IPS-18c (cell line): ENCODE measurements around the gene ADCY5.

Experiments used
- H3K4me3 ChIP-seq: 2 replicates; pipeline ENCODE4 v1.7.0; 2013; ENCODE audit warnings: low read depth, mild to moderate bottlenecking, low read length, moderate library complexity; ENCODE audit not compliant: insufficient read depth
- H3K9me3 ChIP-seq: one replicate; pipeline ENCODE4 v1.6.1; 2013; ENCODE audit warnings: mild to moderate bottlenecking, low read length, moderate library complexity; ENCODE audit not compliant: control insufficient read depth, insufficient read depth

ADCY5 gene

GRCh38 chr3:123286308-123287023, 162.4 kb downstream of the ADCY5 start:
- Histone ChIP-seq H3K9me3 (peaks cover 5% of the 10 kb centered on the region), H3K4me3 (no peak overlapping the region)

- Histone ChIP-seq H3K4me3 (no peak overlapping the region), H3K9me3 (peaks cover 2% of the 10 kb centered on the region)
Observed at GRCh38 chr3:123285931-123286307, 163.0 kb downstream of the ADCY5 start.

GRCh38 chr3:123285479-123285878, 163.4 kb downstream of the ADCY5 start:
- H3K9me3 ChIP-seq: peaks cover 2% of the 10 kb centered on the region
- no peak overlapping the region for H3K4me3 ChIP-seq

GRCh38 chr3:123285066-123285465, 163.8 kb downstream of the ADCY5 start:
- Histone ChIP-seq H3K4me3 (no peak overlapping the region), H3K9me3 (peaks cover 2% of the 10 kb centered on the region)

GRCh38 chr3:123284399-123285010, 164.4 kb downstream of the ADCY5 start:
- Histone ChIP-seq H3K4me3 (no peak overlapping the region), H3K9me3 (peaks cover 2% of the 10 kb centered on the region)

GRCh38 chr3:123283657-123284398, 165.1 kb downstream of the ADCY5 start:
- no peak overlapping the region for H3K4me3 ChIP-seq

GRCh38 chr3:123283074-123283473, 165.8 kb downstream of the ADCY5 start:
- H3K4me3 ChIP-seq: no peak overlapping the region
- peaks cover 2% of the 10 kb centered on the region for H3K9me3 ChIP-seq

More at GRCh38 chr3:123283657-123284398, 165.1 kb downstream of the ADCY5 start:
- peaks cover 2% of the 10 kb centered on the region for H3K9me3 ChIP-seq

- H3K9me3 ChIP-seq: peaks cover 2% of the 10 kb centered on the region
- no peak overlapping the region for H3K4me3 ChIP-seq
Observed at GRCh38 chr3:123282461-123282860, 166.4 kb downstream of the ADCY5 start.

- Histone ChIP-seq H3K4me3 (no peak overlapping the region), H3K9me3 (peaks cover 2% of the 10 kb centered on the region)
Observed at GRCh38 chr3:123281929-123282328, 167.0 kb downstream of the ADCY5 start.

- Histone ChIP-seq H3K4me3 (no peak overlapping the region), H3K9me3 (peaks cover 2% of the 10 kb centered on the region)
Observed at GRCh38 chr3:123281406-123281805, 167.5 kb downstream of the ADCY5 start.

- H3K9me3 ChIP-seq: no peaks in the 10 kb centered on the region
- H3K4me3 ChIP-seq: no peak overlapping the region
Observed at GRCh38 chr3:123279121-123279520, 169.8 kb downstream of the ADCY5 start.

- Histone ChIP-seq H3K4me3 (no peak overlapping the region), H3K9me3 (no peaks in the 10 kb centered on the region)
Observed at GRCh38 chr3:123278446-123278845, 170.4 kb downstream of the ADCY5 start.

GRCh38 chr3:123277106-123277505, 171.8 kb downstream of the ADCY5 start:
- Histone ChIP-seq H3K4me3 (no peak overlapping the region), H3K9me3 (no peaks in the 10 kb centered on the region)

GRCh38 chr3:123276346-123277006, 172.4 kb downstream of the ADCY5 start:
- H3K9me3 ChIP-seq: no peaks in the 10 kb centered on the region
- no peak overlapping the region for H3K4me3 ChIP-seq

- Histone ChIP-seq H3K9me3 (no peaks in the 10 kb centered on the region), H3K4me3 (no peak overlapping the region)
Observed at GRCh38 chr3:123275691-123276090, 173.2 kb downstream of the ADCY5 start.

GRCh38 chr3:123272547-123272946, 176.3 kb downstream of the ADCY5 start:
- H3K9me3 ChIP-seq: no peaks in the 10 kb centered on the region

GRCh38 chr3:123271466-123272159, 177.3 kb downstream of the ADCY5 start:
- Histone ChIP-seq H3K9me3 (no peaks in the 10 kb centered on the region), H3K4me3 (no peak overlapping the region)

More at GRCh38 chr3:123272547-123272946, 176.3 kb downstream of the ADCY5 start:
- H3K4me3 ChIP-seq: no peak overlapping the region
